Immature natural killer cell (primary cell): ENCODE measurements around the gene SLC38A10. TPM values are rescaled to one million over a fixed set of nuclear protein-coding genes. Genes with fewer than 3 reads are reported as not detected.
"Not testable (repeated sequence)": the region's sequence is repeated elsewhere in the genome, so short reads cannot be mapped to it uniquely, and the experiment has no call there.

Experiments used
- DNase-seq, 3 donors: peaks; one replicate each; pipeline ENCODE4 v3.0.0; 2022; ENCODE audit warnings: mixed read lengths in 1 of 3
- H3K27ac Mint-ChIP-seq, 6 donors: one replicate each; pipeline ENCODE4 v1.8.0; 2020; ENCODE audit warnings: mixed read lengths in 6 of 6, mild to moderate bottlenecking in 5 of 6, inconsistent platforms in 4 of 6, moderate library complexity in 3 of 6
- H3K27me3 Mint-ChIP-seq, 3 donors: one replicate each; pipeline ENCODE4 v1.8.0; 2020 to 2021; ENCODE audit warnings: low read depth in 3 of 3, mild to moderate bottlenecking in 3 of 3, mixed read lengths in 3 of 3, moderate library complexity in 3 of 3, inconsistent platforms in 1 of 3
- H3K36me3 Mint-ChIP-seq, 3 donors: one replicate each; pipeline ENCODE4 v1.8.0; 2020; ENCODE audit warnings: mixed read lengths in 3 of 3, inconsistent platforms in 2 of 3, mild to moderate bottlenecking in 2 of 3
- H3K4me1 Mint-ChIP-seq, 2 donors: one replicate each; pipeline ENCODE4 v1.8.0; 2020; ENCODE audit warnings: inconsistent platforms in 2 of 2, mild to moderate bottlenecking in 2 of 2, mixed read lengths in 2 of 2, moderate library complexity in 1 of 2
- H3K4me3 Mint-ChIP-seq, 5 donors: one replicate each; pipeline ENCODE4 v1.8.0; 2020; ENCODE audit warnings: mild to moderate bottlenecking in 5 of 5, mixed read lengths in 5 of 5, inconsistent platforms in 3 of 5, moderate library complexity in 3 of 5
- H3K9me3 Mint-ChIP-seq, 6 donors: one replicate each; pipeline ENCODE4 v1.8.0; 2020; ENCODE audit warnings: mild to moderate bottlenecking in 6 of 6, mixed read lengths in 6 of 6, inconsistent platforms in 4 of 6, moderate library complexity in 3 of 6
- polyA plus RNA-seq, 3 donors: library from polyadenylated mRNA; unstranded; fragments of 300-500 nt; fragmentation: Illumina TruSeq; gene quantifications; one replicate each; pipeline ENCODE4 v1.2.3, GENCODE V29; 2021

The SLC38A10 gene
- polyA plus RNA-seq, 3 donors from 2014 or later, result 46.8 to 98.7 (median 46.8) TPM

GRCh38 chr17:81230043-81230820, 64.9 kb downstream of the SLC38A10 start:
- H3K9me3 Mint-ChIP-seq, result no peaks in the 10 kb centered on the region
- no peak for DNase-seq
- H3K27ac Mint-ChIP-seq, result no peak overlapping the region
- peaks cover 18 to 20% of the 10 kb centered on the region in 2 donors for H3K4me1 Mint-ChIP-seq
- peaks cover 5 to 16% (median 13%) of the 10 kb centered on the region in 3 donors for H3K36me3 Mint-ChIP-seq
- H3K4me3 Mint-ChIP-seq, result no peak overlapping the region
- H3K27me3 Mint-ChIP-seq, result peaks cover 0 to 2% (median 0%) of the 10 kb centered on the region in 3 donors

GRCh38 chr17:81229666-81229920, 65.5 kb downstream of the SLC38A10 start:
- Mint-ChIP-seq H3K9me3 (no peaks in the 10 kb centered on the region), H3K36me3 (peaks cover 5 to 13% (median 12%) of the 10 kb centered on the region in 3 donors), H3K4me1 (peaks cover 13 to 14% of the 10 kb centered on the region in 2 donors)

DNA sequence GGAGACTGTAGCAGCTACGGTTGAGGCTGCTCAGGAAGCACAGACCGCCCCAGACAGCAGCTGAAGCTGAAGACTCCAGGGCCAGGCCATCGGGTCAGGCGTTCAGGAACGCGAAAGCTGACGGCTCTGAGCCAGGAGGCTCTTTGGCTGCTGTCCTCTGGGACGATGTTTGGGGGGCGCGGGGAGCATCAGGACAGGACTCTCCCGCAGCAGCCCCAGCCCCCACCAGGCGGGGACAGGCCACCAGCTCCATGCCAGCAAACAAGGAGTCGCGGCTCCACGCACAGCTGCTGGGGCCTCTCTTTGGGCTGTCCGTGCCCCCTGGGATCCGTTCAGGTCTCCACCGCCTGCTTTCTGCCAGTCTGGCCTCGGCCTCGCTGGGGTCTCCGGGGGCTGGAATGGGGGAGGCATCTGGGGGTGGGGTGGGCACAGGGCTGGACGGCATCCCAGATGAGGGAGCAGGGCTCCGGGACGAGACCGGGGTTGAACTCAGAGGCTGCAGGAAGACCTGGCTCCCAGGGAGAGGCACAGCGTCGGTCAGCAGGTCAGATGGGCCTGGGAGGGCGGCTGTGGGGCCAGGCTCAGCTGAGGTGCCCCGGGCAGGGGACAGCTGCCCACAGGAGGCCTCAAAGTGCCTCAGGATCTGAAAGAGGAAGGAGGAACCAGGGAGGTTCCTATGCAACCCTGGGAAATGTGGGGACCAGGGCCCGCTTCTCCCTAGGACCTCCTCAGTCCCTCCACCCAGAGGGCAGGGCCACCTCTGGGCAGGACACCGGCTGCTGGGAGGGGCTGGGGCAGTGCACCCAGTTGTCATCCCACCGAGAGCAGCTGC, 66.1 kb downstream of the SLC38A10 start:
- no peak for DNase-seq
- peaks cover 13% of the 10 kb centered on the region in 2 donors for H3K4me1 Mint-ChIP-seq
- H3K4me3 Mint-ChIP-seq, result no peak overlapping the region
- H3K27me3 Mint-ChIP-seq, result peaks cover 0 to 2% (median 0%) of the 10 kb centered on the region in 3 donors
- no peaks in the 10 kb centered on the region for H3K9me3 Mint-ChIP-seq
- H3K36me3 Mint-ChIP-seq, result peaks cover 5 to 13% (median 12%) of the 10 kb centered on the region in 3 donors
- H3K27ac Mint-ChIP-seq, result no peak overlapping the region

More at GRCh38 chr17:81229666-81229920, 65.5 kb downstream of the SLC38A10 start:
- DNase-seq, result no peak
- H3K27me3 Mint-ChIP-seq, result peaks cover 0 to 2% (median 0%) of the 10 kb centered on the region in 3 donors
- no peak overlapping the region for H3K4me3 Mint-ChIP-seq
- no peak overlapping the region for H3K27ac Mint-ChIP-seq

GRCh38 chr17:81228420-81228819, 66.7 kb downstream of the SLC38A10 start:
- H3K36me3 Mint-ChIP-seq, result peaks cover 5 to 13% (median 12%) of the 10 kb centered on the region in 3 donors
- H3K9me3 Mint-ChIP-seq, result no peaks in the 10 kb centered on the region
- peak overlapping the region in 4 of 6 donors; percentile 35 to 67 (median 58) for H3K27ac Mint-ChIP-seq
- H3K27me3 Mint-ChIP-seq, result peaks cover 0 to 3% (median 2%) of the 10 kb centered on the region in 3 donors
- no peak overlapping the region for H3K4me3 Mint-ChIP-seq
- peaks cover 19% of the 10 kb centered on the region in 2 donors for H3K4me1 Mint-ChIP-seq
- DNase-seq, result no peak

GRCh38 chr17:81227630-81228029, 67.5 kb downstream of the SLC38A10 start:
- Mint-ChIP-seq H3K27ac (peak overlapping the region in 5 of 6 donors; percentile 8 to 63 (median 44)), H3K4me1 (peaks cover 21% of the 10 kb centered on the region in 2 donors), H3K36me3 (peaks cover 5 to 13% (median 12%) of the 10 kb centered on the region in 3 donors)
- H3K4me3 Mint-ChIP-seq, H3K9me3 Mint-ChIP-seq, DNase-seq, H3K27me3 Mint-ChIP-seq: not testable (repeated sequence)

GRCh38 chr17:81223762-81224130, 71.4 kb downstream of the SLC38A10 start:
- Mint-ChIP-seq H3K36me3 (no peaks in the 10 kb centered on the region), H3K27ac (peak overlapping the region; percentile 34 to 72 (median 60)), H3K27me3 (peaks cover 0 to 6% (median 0%) of the 10 kb centered on the region in 3 donors), H3K4me1 (peaks cover 21 to 23% of the 10 kb centered on the region in 2 donors), H3K4me3 (peak overlapping the region; percentile 74 to 83 (median 81)), H3K9me3 (peaks cover 0 to 2% (median 0%) of the 10 kb centered on the region in 6 donors)
- no peak for DNase-seq

- Mint-ChIP-seq H3K27ac (peak within 1 kb of the TSS; percentile 34 to 72 (median 60)), H3K36me3 (no peaks in the 10 kb centered on the region), H3K4me1 (peaks cover 18 to 20% of the 10 kb centered on the region in 2 donors), H3K27me3 (peaks cover 0 to 6% (median 0%) of the 10 kb centered on the region in 3 donors), H3K4me3 (peak within 1 kb of the TSS; percentile 74 to 83 (median 81)), H3K9me3 (peaks cover 0 to 2% (median 0%) of the 10 kb centered on the region in 6 donors)
- DNase-seq, result peak; percentile 98 to 99 (median 98)
Measured at GRCh38 chr17:81222906-81223761, 72.0 kb downstream of the SLC38A10 start, which contains the start of gene CEP131. TSS of gene CEP131 (minus strand) at chr17:81222965. CDS start at chr17:81220056, 2,909 bp downstream.

- peaks cover 0 to 6% (median 0%) of the 10 kb centered on the region in 3 donors for H3K27me3 Mint-ChIP-seq
- no peak overlapping the region for H3K27ac Mint-ChIP-seq
- no peaks in the 10 kb centered on the region for H3K36me3 Mint-ChIP-seq
- peaks cover 12 to 15% of the 10 kb centered on the region in 2 donors for H3K4me1 Mint-ChIP-seq
- H3K9me3 Mint-ChIP-seq, result peaks cover 0 to 2% (median 0%) of the 10 kb centered on the region in 6 donors
- peak overlapping the region; percentile 73 to 79 (median 75) for H3K4me3 Mint-ChIP-seq
- no peak for DNase-seq
Measured at GRCh38 chr17:81222620-81222905, 72.5 kb downstream of the SLC38A10 start.

GRCh38 chr17:81221842-81222619, 73.1 kb downstream of the SLC38A10 start:
- Mint-ChIP-seq H3K36me3 (peaks cover 0 to 2% (median 0%) of the 10 kb centered on the region in 3 donors), H3K9me3 (peaks cover 0 to 2% (median 0%) of the 10 kb centered on the region in 6 donors), H3K27ac (no peak overlapping the region), H3K4me3 (peak overlapping the region in 4 of 5 donors; percentile 44 to 71 (median 51)), H3K4me1 (peaks cover 9 to 13% of the 10 kb centered on the region in 2 donors), H3K27me3 (peaks cover 0 to 6% (median 0%) of the 10 kb centered on the region in 3 donors)
- no peak for DNase-seq

GRCh38 chr17:81221371-81221841, 73.7 kb downstream of the SLC38A10 start:
- Mint-ChIP-seq H3K36me3 (peaks cover 0 to 5% (median 0%) of the 10 kb centered on the region in 3 donors), H3K27me3 (peaks cover 0 to 6% (median 0%) of the 10 kb centered on the region in 3 donors), H3K4me3 (peak overlapping the region; percentile 21 to 71 (median 49)), H3K27ac (no peak overlapping the region), H3K9me3 (peaks cover 0 to 2% (median 0%) of the 10 kb centered on the region in 6 donors), H3K4me1 (peaks cover 9 to 13% of the 10 kb centered on the region in 2 donors)
- DNase-seq, result no peak

GRCh38 chr17:81219476-81220180, 75.5 kb downstream of the SLC38A10 start:
- DNase-seq, result no peak
- H3K9me3 Mint-ChIP-seq, result peaks cover 0 to 2% (median 0%) of the 10 kb centered on the region in 6 donors
- H3K4me3 Mint-ChIP-seq, result no peak overlapping the region
- no peak overlapping the region for H3K27ac Mint-ChIP-seq
- H3K4me1 Mint-ChIP-seq, result peaks cover 9 to 13% of the 10 kb centered on the region in 2 donors
- H3K27me3 Mint-ChIP-seq, result peaks cover 0 to 6% (median 0%) of the 10 kb centered on the region in 3 donors
- peaks cover 0 to 5% (median 0%) of the 10 kb centered on the region in 3 donors for H3K36me3 Mint-ChIP-seq

GRCh38 chr17:81218991-81219390, 76.1 kb downstream of the SLC38A10 start:
- peaks cover 0 to 5% (median 0%) of the 10 kb centered on the region in 3 donors for H3K36me3 Mint-ChIP-seq
- H3K27me3 Mint-ChIP-seq, result peaks cover 0 to 6% (median 0%) of the 10 kb centered on the region in 3 donors
- H3K4me3 Mint-ChIP-seq, result no peak overlapping the region
- no peak overlapping the region for H3K27ac Mint-ChIP-seq
- no peak for DNase-seq
- H3K4me1 Mint-ChIP-seq, result peaks cover 8 to 13% of the 10 kb centered on the region in 2 donors
- peaks cover 0 to 2% (median 0%) of the 10 kb centered on the region in 6 donors for H3K9me3 Mint-ChIP-seq
